CD14-positive monocyte (primary cell): ENCODE measurements around the gene PRKD1. TPM values are rescaled to one million over a fixed set of nuclear protein-coding genes. Genes with fewer than 3 reads are reported as not detected.

Experiments used
- DNase-seq, 3 donors: peaks; one replicate each; pipeline ENCODE4 v3.0.0-alpha.2; 2011 to 2022
- H2AFZ ChIP-seq: 2 replicates; pipeline ENCODE4 v1.6.0; 2012; ENCODE audit warnings: mild to moderate bottlenecking, low read depth, low read length, inconsistent platforms; ENCODE audit not compliant: insufficient read depth, poor library complexity, severe bottlenecking
- H3K27ac ChIP-seq, 2 donors: 1 replicate in 1 of 2; 2 replicates in 1 of 2; pipeline ENCODE4 v1.5.1; 2012 to 2013; ENCODE audit warnings: low read length in 2 of 2, control low read depth in 1 of 2, inconsistent platforms in 1 of 2, low read depth in 1 of 2, mild to moderate bottlenecking in 1 of 2
- H3K27me3 ChIP-seq, 2 donors: one replicate each; pipeline versions ENCODE4 v1.6.0 to v1.6.1; 2011 to 2013; ENCODE audit warnings: low read length in 2 of 2; ENCODE audit not compliant: control insufficient read depth in 2 of 2, insufficient read depth in 2 of 2
- H3K36me3 ChIP-seq, 2 donors: replicated peaks in 1 of 2; 1 replicate in 1 of 2; 2 replicates in 1 of 2; pipeline versions ENCODE4 v1.5.1 to v1.6.1; 2012 to 2013; ENCODE audit warnings: low read length in 2 of 2, control low read depth in 1 of 2, inconsistent platforms in 1 of 2, mild to moderate bottlenecking in 1 of 2; ENCODE audit not compliant: insufficient read depth in 2 of 2, control insufficient read depth in 1 of 2
- H3K4me1 ChIP-seq, 2 donors: 1 replicate in 1 of 2; 2 replicates in 1 of 2; pipeline versions ENCODE4 v1.5.1 to v1.6.1; 2012 to 2013; ENCODE audit warnings: low read length in 2 of 2, control low read depth in 1 of 2, inconsistent platforms in 1 of 2, mild to moderate bottlenecking in 1 of 2, moderate library complexity in 1 of 2; ENCODE audit not compliant: insufficient read depth in 2 of 2, control insufficient read depth in 1 of 2
- H3K4me2 ChIP-seq: replicated peaks from 2 replicates; pipeline ENCODE3; 2012; ENCODE audit warnings: low read length, moderate library complexity, mild to moderate bottlenecking; ENCODE audit not compliant: poor library complexity, severe bottlenecking; ENCODE audit errors: extremely low read depth
- H3K4me3 ChIP-seq, 3 experiments: fragments of 200-600 bp in 1 of 3; sonication (generic) in 1 of 3; replicated peaks in 1 of 3; 1 replicate in 2 of 3; 2 replicates in 1 of 3; pipeline ENCODE4 v1.5.1; 2011 to 2013; ENCODE audit warnings: low read length in 3 of 3, mild to moderate bottlenecking in 3 of 3, control low read depth in 2 of 3, low read depth in 2 of 3, inconsistent platforms in 1 of 3, moderate library complexity in 1 of 3
- H3K79me2 ChIP-seq: 2 replicates; pipeline ENCODE4 v1.6.0; 2012; ENCODE audit warnings: mild to moderate bottlenecking, control low read depth, inconsistent platforms, low read length, moderate library complexity; ENCODE audit not compliant: insufficient read depth
- H3K9ac ChIP-seq: 2 replicates; pipeline ENCODE4 v1.6.0; 2017; ENCODE audit warnings: low read length, mild to moderate bottlenecking; ENCODE audit not compliant: insufficient read depth, poor library complexity, severe bottlenecking
- H3K9me3 ChIP-seq, 2 donors: replicated peaks in 1 of 2; 1 replicate in 1 of 2; 2 replicates in 1 of 2; pipeline versions ENCODE4 v1.5.1 to v1.6.1; 2012 to 2013; ENCODE audit warnings: low read length in 2 of 2, control low read depth in 1 of 2; ENCODE audit not compliant: control insufficient read depth in 1 of 2, insufficient read depth in 1 of 2
- H4K20me1 ChIP-seq: 2 replicates; pipeline ENCODE4 v1.6.0; 2012; ENCODE audit warnings: mild to moderate bottlenecking, low read length, control low read depth, moderate library complexity; ENCODE audit not compliant: insufficient read depth
- H3K27ac Mint-ChIP-seq, 7 donors: one replicate each; pipeline ENCODE4 v1.8.0; 2020; ENCODE audit warnings: mild to moderate bottlenecking in 7 of 7, mixed read lengths in 7 of 7, moderate library complexity in 6 of 7, inconsistent platforms in 2 of 7
- H3K27me3 Mint-ChIP-seq, 3 donors: one replicate each; pipeline ENCODE4 v1.8.0; 2021 to 2022; ENCODE audit warnings: low read depth in 3 of 3, mild to moderate bottlenecking in 3 of 3, mixed read lengths in 3 of 3, moderate library complexity in 3 of 3, inconsistent platforms in 1 of 3
- H3K36me3 Mint-ChIP-seq, 2 donors: one replicate each; pipeline ENCODE4 v1.8.0; 2020; ENCODE audit warnings: mixed read lengths in 2 of 2, inconsistent platforms in 1 of 2, mild to moderate bottlenecking in 1 of 2
- H3K4me1 Mint-ChIP-seq: one replicate; pipeline ENCODE4 v1.8.0; 2020; ENCODE audit warnings: mild to moderate bottlenecking, mixed read lengths
- H3K4me3 Mint-ChIP-seq, 2 donors: one replicate each; pipeline ENCODE4 v1.8.0; 2020; ENCODE audit warnings: mild to moderate bottlenecking in 2 of 2, mixed read lengths in 2 of 2, moderate library complexity in 1 of 2
- H3K9me3 Mint-ChIP-seq, 7 donors: one replicate each; pipeline ENCODE4 v1.8.0; 2020 to 2022; ENCODE audit warnings: mixed read lengths in 7 of 7, mild to moderate bottlenecking in 6 of 7, moderate library complexity in 6 of 7, inconsistent platforms in 2 of 7
- WGBS: methylation state at CpG from one replicate; pipeline ENCODE4 v1.1.5; 2013; ENCODE audit warnings: missing lambda C conversion rate; ENCODE audit not compliant: insufficient coverage; 5-methylcytosine and 5-hydroxymethylcytosine counted together
- intact Hi-C, 2 donors: fragments of 100-400 bp; cut with micrococcal nuclease; formaldehyde crosslinking; loops; one replicate each; pipeline versions ENCODE4 v1.15.0 to v1.15.1; 2023
- polyA plus RNA-seq, 3 donors: library from polyadenylated mRNA; depleted of rRNA in 1 of 3; unstranded in 2 of 3; stranded (reverse) in 1 of 3; fragments of 300-500 nt in 2 of 3; fragments of >200 nt in 1 of 3; fragmentation: Illumina TruSeq in 2 of 3; gene quantifications; 1 replicate in 2 of 3; 2 replicates in 1 of 3; pipeline ENCODE4 v1.2.3, GENCODE V29; 2012 to 2021
- TF ChIP-seq, protein P1 (sequence below): fragments of 200-600 bp; IDR thresholded peaks from one replicate; pipeline ENCODE4 v1.8.0; 2022; ENCODE audit warnings: antibody characterized with exemption, mild to moderate bottlenecking

PRKD1 gene
- polyA plus RNA-seq, 3 donors, result not detected

DNA sequence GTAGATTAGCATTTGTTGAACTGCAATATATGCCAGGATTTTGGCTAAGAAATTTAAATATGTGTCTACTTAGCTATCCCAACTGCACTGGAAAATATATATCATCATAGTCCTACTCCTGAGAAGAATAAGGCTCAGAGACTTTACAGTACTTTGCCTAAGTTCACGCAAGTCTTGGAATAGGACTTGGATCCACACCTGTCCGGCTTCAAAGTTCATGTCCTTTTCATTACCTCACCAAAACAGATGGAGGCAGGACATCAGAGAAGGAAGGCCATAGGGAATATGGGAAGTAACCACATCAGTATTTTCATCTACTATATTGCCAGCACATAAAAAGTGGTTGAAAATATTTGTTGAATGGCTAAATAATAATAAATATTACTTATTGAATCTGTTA lies 358.5 kb downstream of the PRKD1 start:
- H3K36me3 Mint-ChIP-seq, result no peaks in the 10 kb centered on the region
- Histone ChIP-seq H2AFZ (no peak overlapping the region), H4K20me1 (no peaks in the 10 kb centered on the region), H3K4me3 (no peak overlapping the region), H3K79me2 (no peaks in the 10 kb centered on the region), H3K9me3 (peaks cover 0 to 8% of the 10 kb centered on the region in 2 donors), H3K27me3 (no peaks in the 10 kb centered on the region), H3K9ac (no peak overlapping the region), H3K4me1 (no peaks in the 10 kb centered on the region), H3K27ac (no peak overlapping the region), H3K36me3 (no peaks in the 10 kb centered on the region), H3K4me2 (no peak overlapping the region)
- peaks cover 0 to 1% (median 0%) of the 10 kb centered on the region in 3 donors for H3K27me3 Mint-ChIP-seq
- H3K4me1 Mint-ChIP-seq, result no peaks in the 10 kb centered on the region
- TF ChIP-seq, protein P1, sequence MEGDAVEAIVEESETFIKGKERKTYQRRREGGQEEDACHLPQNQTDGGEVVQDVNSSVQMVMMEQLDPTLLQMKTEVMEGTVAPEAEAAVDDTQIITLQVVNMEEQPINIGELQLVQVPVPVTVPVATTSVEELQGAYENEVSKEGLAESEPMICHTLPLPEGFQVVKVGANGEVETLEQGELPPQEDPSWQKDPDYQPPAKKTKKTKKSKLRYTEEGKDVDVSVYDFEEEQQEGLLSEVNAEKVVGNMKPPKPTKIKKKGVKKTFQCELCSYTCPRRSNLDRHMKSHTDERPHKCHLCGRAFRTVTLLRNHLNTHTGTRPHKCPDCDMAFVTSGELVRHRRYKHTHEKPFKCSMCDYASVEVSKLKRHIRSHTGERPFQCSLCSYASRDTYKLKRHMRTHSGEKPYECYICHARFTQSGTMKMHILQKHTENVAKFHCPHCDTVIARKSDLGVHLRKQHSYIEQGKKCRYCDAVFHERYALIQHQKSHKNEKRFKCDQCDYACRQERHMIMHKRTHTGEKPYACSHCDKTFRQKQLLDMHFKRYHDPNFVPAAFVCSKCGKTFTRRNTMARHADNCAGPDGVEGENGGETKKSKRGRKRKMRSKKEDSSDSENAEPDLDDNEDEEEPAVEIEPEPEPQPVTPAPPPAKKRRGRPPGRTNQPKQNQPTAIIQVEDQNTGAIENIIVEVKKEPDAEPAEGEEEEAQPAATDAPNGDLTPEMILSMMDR, result no peak
- no peak overlapping the region for H3K4me3 Mint-ChIP-seq
- H3K27ac Mint-ChIP-seq, result no peak overlapping the region
- no peak for DNase-seq
- H3K9me3 Mint-ChIP-seq, result peaks cover 0 to 10% (median 6%) of the 10 kb centered on the region in 7 donors
- no CpG with 5 or more reads among the region's 2 CpGs for WGBS
- intact Hi-C loops, result no loop called here

DNA sequence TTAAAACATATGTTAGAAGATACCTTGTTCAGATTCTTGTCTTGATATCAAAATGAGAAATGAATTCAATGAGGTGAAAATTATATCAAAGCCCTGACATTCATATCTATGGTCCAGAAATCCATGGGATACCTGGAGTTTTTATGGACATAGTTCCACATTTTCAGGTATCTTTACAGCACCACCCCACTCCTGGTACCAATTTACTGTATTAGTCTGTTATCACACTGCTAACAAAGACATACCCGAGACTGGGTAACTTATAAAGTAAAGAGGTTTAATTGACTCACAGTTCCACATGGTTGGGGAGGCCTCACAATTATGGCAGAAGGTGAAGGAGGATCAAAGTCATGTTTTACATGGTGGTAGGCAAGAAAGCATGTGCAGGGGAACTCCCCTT lies 361.5 kb downstream of the PRKD1 start:
- H3K4me3 Mint-ChIP-seq, result no peak overlapping the region
- Histone ChIP-seq H3K9ac (no peak overlapping the region), H3K27me3 (no peaks in the 10 kb centered on the region), H4K20me1 (no peaks in the 10 kb centered on the region), H3K4me3 (no peak overlapping the region), H3K79me2 (no peaks in the 10 kb centered on the region), H3K27ac (no peak overlapping the region), H3K36me3 (no peaks in the 10 kb centered on the region), H3K4me1 (no peaks in the 10 kb centered on the region), H3K4me2 (no peak overlapping the region), H2AFZ (no peak overlapping the region), H3K9me3 (peaks cover 0 to 8% of the 10 kb centered on the region in 2 donors)
- WGBS, result no CpG with 5 or more reads among the region's 1 CpG
- TF ChIP-seq, protein P1, result no peak
- H3K27me3 Mint-ChIP-seq, result no peaks in the 10 kb centered on the region
- no peaks in the 10 kb centered on the region for H3K36me3 Mint-ChIP-seq
- intact Hi-C loops, result no loop called here
- H3K4me1 Mint-ChIP-seq, result no peaks in the 10 kb centered on the region
- DNase-seq, result no peak
- H3K9me3 Mint-ChIP-seq, result peaks cover 2 to 10% (median 6%) of the 10 kb centered on the region in 7 donors
- no peak overlapping the region for H3K27ac Mint-ChIP-seq
